CD4-positive, alpha-beta T cell treated with Interleukin-15 for 1 hour (primary cell): ENCODE data around the gene RACK1.
"Not testable (repeated sequence)": the region's sequence is repeated elsewhere in the genome, so short reads cannot be mapped to it uniquely, and the experiment has no call there.

Experiments
- DNase-seq: peaks from one replicate; pipeline ENCODE4 v3.0.0-alpha.2; 2020

The RACK1 gene

GRCh38 chr5:181212080-181212479, 31.6 kb downstream of the RACK1 start:
- DNase-seq: no peak

GRCh38 chr5:181211208-181211607, 32.5 kb downstream of the RACK1 start:
- no peak for DNase-seq

- DNase-seq: not testable (repeated sequence)
Observed at GRCh38 chr5:181210698-181211097, 33.0 kb downstream of the RACK1 start.

- not testable (repeated sequence) for DNase-seq
Observed at GRCh38 chr5:181210148-181210547, 33.6 kb downstream of the RACK1 start.

GRCh38 chr5:181209006-181209405, 34.7 kb downstream of the RACK1 start:
- DNase-seq: not testable (repeated sequence)

GRCh38 chr5:181207960-181208253, 35.8 kb downstream of the RACK1 start:
- no peak for DNase-seq

GRCh38 chr5:181207214-181207959, 36.3 kb downstream of the RACK1 start:
- peak; percentile 79 for DNase-seq

- DNase-seq: no peak
Observed at GRCh38 chr5:181205761-181206649, 37.7 kb downstream of the RACK1 start.

- no peak for DNase-seq
Observed at GRCh38 chr5:181204826-181205760, 38.6 kb downstream of the RACK1 start, which contains the start of gene TRIM7. TRIM7 (minus strand) TSS chr5:181205196; CDS start chr5:181205110, 86 bp downstream.

GRCh38 chr5:181204113-181204825, 39.4 kb downstream of the RACK1 start:
- DNase-seq: no peak

GRCh38 chr5:181203777-181204112, 40.0 kb downstream of the RACK1 start:
- no peak for DNase-seq

- DNase-seq: no peak
Observed at GRCh38 chr5:181203093-181203711, 40.5 kb downstream of the RACK1 start.

GRCh38 chr5:181200816-181201215, 42.9 kb downstream of the RACK1 start:
- no peak for DNase-seq

- DNase-seq: no peak
Observed at GRCh38 chr5:181199881-181200638, 43.6 kb downstream of the RACK1 start.

- DNase-seq: no peak
Observed at GRCh38 chr5:181198905-181199519, 44.7 kb downstream of the RACK1 start.

GRCh38 chr5:181198106-181198685, 45.5 kb downstream of the RACK1 start:
- no peak for DNase-seq

- DNase-seq: no peak
Observed at GRCh38 chr5:181197326-181197951, 46.3 kb downstream of the RACK1 start.

GRCh38 chr5:181195249-181195761, 48.4 kb downstream of the RACK1 start:
- DNase-seq: no peak

GRCh38 chr5:181194489-181195248, 49.0 kb downstream of the RACK1 start:
- DNase-seq: no peak
